Activated T-helper 9 cell treated with anti-CD3 and anti-CD28 coated beads, Interleukin-2, amount 50 U/mL, for 16 hours (primary cell): ENCODE results near the gene GSDME.

Experiments used
- DNase-seq: peaks from one replicate; pipeline ENCODE4 v3.0.0-alpha.2; 2020; ENCODE audit warnings: low read depth

Gene GSDME

DNA sequence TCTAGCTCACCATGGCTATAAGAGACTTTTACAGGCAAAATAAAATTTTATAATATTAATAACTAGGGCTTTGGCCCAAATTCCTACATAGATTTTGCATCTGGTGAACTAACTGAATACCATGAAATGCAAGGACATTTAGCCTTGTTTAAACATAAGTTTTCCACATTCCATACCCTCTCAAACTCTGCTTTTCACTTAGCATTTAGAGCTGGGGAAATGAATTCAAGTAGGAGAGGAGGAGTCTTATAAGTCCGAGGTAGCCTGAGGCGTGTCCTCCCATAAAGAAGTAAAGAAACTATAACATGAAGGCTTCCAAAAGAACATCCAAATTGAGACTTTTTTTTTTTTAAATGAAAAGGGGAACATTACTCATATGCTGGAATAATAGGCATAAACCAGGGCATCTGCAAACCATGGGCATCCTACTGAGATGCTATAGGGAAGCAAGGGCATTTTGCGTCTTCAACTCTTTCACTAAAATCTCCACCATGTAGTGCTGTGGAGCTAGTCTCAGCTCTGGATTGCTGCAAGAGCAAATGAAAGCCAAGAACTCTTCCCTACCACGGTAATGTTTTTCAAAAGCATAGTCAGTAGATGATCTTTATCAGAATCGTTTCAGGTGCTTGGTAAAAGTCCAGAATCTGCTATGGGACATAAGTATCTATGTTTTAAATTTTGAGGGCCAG lies 104.9 kb downstream of the GSDME start:
- no peak for DNase-seq
